AG09309 (cell line): Measurements from ENCODE around the gene HDGFL3.
A peak's percentile ranks its signal among the peaks of the same experiment; 100 is the strongest.

Experiments used
- DNase-seq: peaks from one replicate; pipeline ENCODE4 v3.0.0-alpha.2; 2010; ENCODE audit warnings: low read depth
- H3K4me3 ChIP-seq: 2 replicates; pipeline ENCODE4 v1.5.1; 2011; ENCODE audit warnings: mild to moderate bottlenecking, low read depth, low read length, moderate library complexity; ENCODE audit not compliant: control insufficient read depth
- CTCF ChIP-seq: IDR thresholded peaks from 2 replicates; pipeline ENCODE4 v1.5.1; 2011; ENCODE audit warnings: mild to moderate bottlenecking, low read depth, low read length, inconsistent platforms; ENCODE audit not compliant: insufficient read depth, control insufficient read depth; ENCODE audit errors: missing control alignments

HDGFL3 gene

GRCh38 chr15:83207660-83208366 lies at the start of gene HDGFL3:
Gene HDGFL3, minus strand, starts transcription at chr15:83207823. Its CDS starts 409 bp downstream, at chr15:83207414.
- DNase-seq: no peak
- peak within 1 kb of the TSS; percentile 89 for H3K4me3 ChIP-seq
- no peak for TF ChIP-seq CTCF

- DNase-seq: no peak
These were observed 43.2 kb upstream of the HDGFL3 start for GRCh38 chr15:83250781-83251180.

GRCh38 chr15:83249030-83249343 lies 41.4 kb upstream of the HDGFL3 start:
- DNase-seq: no peak
- H3K4me3 ChIP-seq: no peak overlapping the region
- TF ChIP-seq CTCF: no peak

More at GRCh38 chr15:83250781-83251180, 43.2 kb upstream of the HDGFL3 start:
- no peak for TF ChIP-seq CTCF
- H3K4me3 ChIP-seq: no peak overlapping the region

- DNase-seq: peak; percentile 21
- peak; percentile 71 for TF ChIP-seq CTCF
- H3K4me3 ChIP-seq: no peak overlapping the region
These were observed 40.8 kb upstream of the HDGFL3 start for GRCh38 chr15:83248151-83249029.

- no peak overlapping the region for H3K4me3 ChIP-seq
- DNase-seq: no peak
- no peak for TF ChIP-seq CTCF
These were observed 36.0 kb upstream of the HDGFL3 start for GRCh38 chr15:83243634-83244033.

GRCh38 chr15:83230242-83230641 lies 22.6 kb upstream of the HDGFL3 start:
- TF ChIP-seq CTCF: no peak
- no peak overlapping the region for H3K4me3 ChIP-seq
- no peak for DNase-seq
